Activated T-helper 17 cell treated with anti-CD3 and anti-CD28 coated beads, Interleukin-2, amount 50 U/mL, for 72 hours (primary cell): ENCODE measurements around the gene COMMD8. TPM values are rescaled to one million over a fixed set of nuclear protein-coding genes. Genes with fewer than 3 reads are reported as not detected.

Source experiments
- total RNA-seq, 2 donors: library from RNA; stranded (reverse); gene quantifications; one replicate each; pipeline ENCODE4 v1.2.3, GENCODE V29; 2022

COMMD8 gene
- total RNA-seq, 2 donors from 2014 or later = 16.1 to 27.0 TPM

Other genes with a start within 250 kb of the COMMD8 start
- 1 to 10 TPM; 5.1 to 8.2 TPM for gene ATP10D, start 21.6 kb upstream of the COMMD8 start, total RNA-seq